ENCODE results near the gene LTBP3. TPM values are rescaled to one million over a fixed set of nuclear protein-coding genes. Genes with fewer than 3 reads are reported as not detected.

The LTBP3 gene
- total and polyA plus RNA-seq, 11 donors = 26.3 to 125 (median 75.6) TPM

- no peak overlapping the region for H3K27ac ChIP-seq
- H3K9me3 ChIP-seq = no peaks in the 10 kb centered on the region
- TF ChIP-seq POLR2A (IDR thresholded peaks at IDR 0.05) (no peak), CTCF (IDR thresholded peaks at IDR 0.05) (no peak)
- H3K36me3 ChIP-seq = peaks cover 2 to 83% (median 71%) of the 10 kb centered on the region in 9 donors
- 82 to 97% (median 95%) methylated on average over 5 to 6 of the region's 6 CpGs for WGBS, 4 donors
- no peak overlapping the region for H3K4me3 ChIP-seq
- intact Hi-C loops (cut with DNase I) = loop anchor here in 3 of 10 donors (5.0 to 10.0 kb wide), 3 partner anchors 55 to 225 kb away; no protein-coding TSS in a partner anchor
- peaks cover 0 to 19% (median 8%) of the 10 kb centered on the region in 12 donors for H3K4me1 ChIP-seq
- no peaks in the 10 kb centered on the region for H3K27me3 ChIP-seq
- DNase-seq = no peak
- ATAC-seq = no peak
Observed at GRCh38 chr11:65599955-65600246, 41.7 kb upstream of the LTBP3 start.

GRCh38 chr11:65599216-65599954 is 41.2 kb upstream of the LTBP3 start:
- Histone ChIP-seq H3K9me3 (no peaks in the 10 kb centered on the region), H3K4me3 (no peak overlapping the region), H3K27me3 (no peaks in the 10 kb centered on the region), H3K36me3 (peaks cover 2 to 78% (median 66%) of the 10 kb centered on the region in 9 donors), H3K27ac (no peak overlapping the region), H3K4me1 (peaks cover 0 to 21% (median 8%) of the 10 kb centered on the region in 12 donors)
- no peak for ATAC-seq
- intact Hi-C loops (cut with DNase I) = loop anchor here in 3 of 10 donors (5.0 to 10.0 kb wide), 3 partner anchors 55 to 225 kb away; no protein-coding TSS in a partner anchor
- TF ChIP-seq CTCF (IDR thresholded peaks at IDR 0.05) = no peak
- no peak for DNase-seq
- 87 to 90% (median 87%) methylated on average over 30 to 49 of the region's 49 CpGs for WGBS, 4 donors

GRCh38 chr11:65598258-65598699 is 40.1 kb upstream of the LTBP3 start:
- no peaks in the 10 kb centered on the region for H3K27me3 ChIP-seq

More at GRCh38 chr11:65598258-65598699, 40.1 kb upstream of the LTBP3 start:
- Histone ChIP-seq H3K9me3 (no peaks in the 10 kb centered on the region), H3K4me1 (peaks cover 0 to 29% (median 14%) of the 10 kb centered on the region in 12 donors), H3K36me3 (peaks cover 2 to 67% (median 58%) of the 10 kb centered on the region in 9 donors), H3K4me3 (no peak overlapping the region), H3K27ac (no peak overlapping the region)
- 89 to 94% (median 91%) methylated on average over 13 to 16 of the region's 16 CpGs for WGBS, 4 donors
- ATAC-seq (no peak), DNase-seq (no peak)
- TF ChIP-seq POLR2A (IDR thresholded peaks at IDR 0.05) (no peak), CTCF (IDR thresholded peaks at IDR 0.05) (no peak)
- intact Hi-C loops (cut with DNase I) = loop anchor here in 3 of 10 donors (5.0 to 10.0 kb wide), 3 partner anchors 53 to 223 kb away; no protein-coding TSS in a partner anchor

Measured in heart left ventricle (tissue), 16 donors.